RWPE2 (cell line): ENCODE data around the gene BCL7A.
A peak's percentile ranks its signal among the peaks of the same experiment; 100 is the strongest.
"Not testable (repeated sequence)": the region's sequence is repeated elsewhere in the genome, so short reads cannot be mapped to it uniquely, and the experiment has no call there.

ENCODE experiments used
- ATAC-seq: fragments of 200-7000 bp; cut with Tn5 transposase; 3 replicates; pipeline ENCODE4 v1.9.1; 2021; ENCODE audit warnings: low read depth
- DNase-seq: peaks from one replicate; pipeline ENCODE4 v3.0.0-alpha.2; 2020; ENCODE audit warnings: low spot score
- H3K27ac ChIP-seq: fragments of 450-650 bp; 2 replicates; pipeline ENCODE4 v1.5.1; 2017; ENCODE audit warnings: mild to moderate bottlenecking; ENCODE audit not compliant: poor library complexity, severe bottlenecking
- H3K27me3 ChIP-seq: fragments of 250-450 bp; sonication (Bioruptor Pico); 2 replicates; pipeline ENCODE4 v1.5.1; 2021; ENCODE audit warnings: mild to moderate bottlenecking, moderate library complexity; ENCODE audit not compliant: insufficient read depth, poor library complexity, severe bottlenecking
- H3K36me3 ChIP-seq: fragments of 250-450 bp; sonication (Bioruptor Pico); 2 replicates; pipeline ENCODE4 v1.5.1; 2020; ENCODE audit warnings: low read depth, mild to moderate bottlenecking, moderate library complexity
- H3K4me1 ChIP-seq: fragments of 250-450 bp; sonication (Bioruptor Pico); 2 replicates; pipeline ENCODE4 v1.5.1; 2021; ENCODE audit warnings: mild to moderate bottlenecking, moderate library complexity; ENCODE audit not compliant: insufficient read depth, poor library complexity, severe bottlenecking
- H3K4me3 ChIP-seq: fragments of 250-450 bp; sonication (Bioruptor Pico); 2 replicates; pipeline ENCODE4 v1.5.1; 2021; ENCODE audit warnings: mild to moderate bottlenecking, moderate library complexity; ENCODE audit not compliant: severe bottlenecking
- H3K9me3 ChIP-seq: fragments of 250-450 bp; sonication (Bioruptor Pico); 2 replicates; pipeline ENCODE4 v1.5.1; 2021; ENCODE audit warnings: mild to moderate bottlenecking, moderate library complexity; ENCODE audit not compliant: severe bottlenecking
- CTCF ChIP-seq: fragments of 450-650 bp; IDR thresholded peaks from one replicate; pipeline ENCODE4 v1.5.1; 2017; ENCODE audit warnings: mild to moderate bottlenecking, moderate library complexity; ENCODE audit not compliant: poor library complexity, severe bottlenecking

The BCL7A gene

GRCh38 chr12:122032580-122032979 lies 10.9 kb downstream of the BCL7A start:
- peaks cover 38% of the 10 kb centered on the region for H3K36me3 ChIP-seq
- no peaks in the 10 kb centered on the region for H3K27me3 ChIP-seq
- H3K4me1 ChIP-seq = peaks cover 28% of the 10 kb centered on the region
- H3K27ac ChIP-seq = no peak overlapping the region
- no peak overlapping the region for H3K4me3 ChIP-seq
- TF ChIP-seq CTCF = no peak
- ATAC-seq (no peak), DNase-seq (no peak)
- H3K9me3 ChIP-seq = no peaks in the 10 kb centered on the region

GRCh38 chr12:122035292-122035691 lies 13.6 kb downstream of the BCL7A start:
- TF ChIP-seq CTCF = no peak
- DNase-seq (no peak), ATAC-seq (peak; percentile 48; the same call in 2 of the 3 replicates)
- H3K4me1 ChIP-seq = peaks cover 8% of the 10 kb centered on the region
- H3K9me3 ChIP-seq = no peaks in the 10 kb centered on the region
- H3K27me3 ChIP-seq = no peaks in the 10 kb centered on the region
- no peak overlapping the region for H3K4me3 ChIP-seq
- H3K36me3 ChIP-seq = peaks cover 55% of the 10 kb centered on the region
- H3K27ac ChIP-seq = peak overlapping the region; percentile 22

- no peaks in the 10 kb centered on the region for H3K27me3 ChIP-seq
- peaks cover 57% of the 10 kb centered on the region for H3K36me3 ChIP-seq
- H3K9me3 ChIP-seq = no peaks in the 10 kb centered on the region
- no peak overlapping the region for H3K4me3 ChIP-seq
- ATAC-seq (no peak), DNase-seq (no peak)
- TF ChIP-seq CTCF = no peak
- peaks cover 7% of the 10 kb centered on the region for H3K4me1 ChIP-seq
- H3K27ac ChIP-seq = peak overlapping the region; percentile 22
These were observed 14.5 kb downstream of the BCL7A start for GRCh38 chr12:122036153-122036552.

GRCh38 chr12:122040579-122041386 lies 19.1 kb downstream of the BCL7A start:
- no peaks in the 10 kb centered on the region for H3K27me3 ChIP-seq
- peaks cover 59% of the 10 kb centered on the region for H3K36me3 ChIP-seq
- DNase-seq = no peak
- no peaks in the 10 kb centered on the region for H3K4me1 ChIP-seq
- H3K9me3 ChIP-seq = no peaks in the 10 kb centered on the region
- H3K27ac ChIP-seq = no peak overlapping the region
- ATAC-seq = no peak
- H3K4me3 ChIP-seq = no peak overlapping the region
- no peak for TF ChIP-seq CTCF

GRCh38 chr12:122041458-122041857 lies 19.8 kb downstream of the BCL7A start:
- H3K36me3 ChIP-seq = peaks cover 59% of the 10 kb centered on the region
- H3K4me1 ChIP-seq, H3K27ac ChIP-seq, H3K9me3 ChIP-seq, H3K27me3 ChIP-seq, H3K4me3 ChIP-seq, DNase-seq, ATAC-seq: not testable (repeated sequence)
